HFF-Myc (cell line): ENCODE data around the gene NCOA3.
A peak's percentile ranks its signal among the peaks of the same experiment; 100 is the strongest.

Experiments used
- DNase-seq: peaks from one replicate; pipeline ENCODE4 v3.0.0-alpha.2; 2011; ENCODE audit warnings: low read depth; ENCODE audit errors: extremely low read depth
- H3K4me3 ChIP-seq: replicated peaks from 2 replicates; pipeline ENCODE4 v1.5.1; 2011; ENCODE audit warnings: low read depth, mild to moderate bottlenecking, control low read depth, low read length
- TF ChIP-seq, protein P1 (sequence below): IDR thresholded peaks from 2 replicates; pipeline ENCODE4 v1.5.1; 2012; ENCODE audit warnings: mild to moderate bottlenecking, low read depth, low read length, control low read depth; ENCODE audit errors: missing control alignments

NCOA3 gene

DNA sequence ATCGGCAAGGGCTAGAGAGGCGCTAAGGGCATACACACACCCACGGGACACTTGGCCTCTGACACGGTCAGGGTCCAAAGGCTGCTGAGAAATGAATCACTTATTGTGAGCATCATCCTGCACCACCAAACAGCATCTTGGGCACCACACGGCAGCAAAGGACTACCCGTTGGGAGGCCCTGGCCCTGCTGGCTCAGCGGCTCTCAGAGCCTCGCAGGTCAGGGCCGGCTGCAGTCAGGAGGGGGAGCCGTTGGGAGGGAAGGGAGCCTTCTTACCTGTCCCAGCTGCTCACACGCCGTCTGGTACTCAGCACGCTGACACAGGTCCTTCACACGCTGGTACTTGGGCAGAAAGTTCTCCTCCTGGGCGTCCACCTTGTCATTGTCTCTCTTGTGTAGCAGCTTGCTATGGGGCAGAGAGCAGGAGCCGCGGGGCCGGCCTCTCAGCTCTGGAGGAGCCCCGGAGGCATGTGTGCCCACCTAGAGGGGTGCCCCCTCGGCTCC lies 174.6 kb downstream of the NCOA3 start:
- no peak for DNase-seq
- TF ChIP-seq, protein P1, sequence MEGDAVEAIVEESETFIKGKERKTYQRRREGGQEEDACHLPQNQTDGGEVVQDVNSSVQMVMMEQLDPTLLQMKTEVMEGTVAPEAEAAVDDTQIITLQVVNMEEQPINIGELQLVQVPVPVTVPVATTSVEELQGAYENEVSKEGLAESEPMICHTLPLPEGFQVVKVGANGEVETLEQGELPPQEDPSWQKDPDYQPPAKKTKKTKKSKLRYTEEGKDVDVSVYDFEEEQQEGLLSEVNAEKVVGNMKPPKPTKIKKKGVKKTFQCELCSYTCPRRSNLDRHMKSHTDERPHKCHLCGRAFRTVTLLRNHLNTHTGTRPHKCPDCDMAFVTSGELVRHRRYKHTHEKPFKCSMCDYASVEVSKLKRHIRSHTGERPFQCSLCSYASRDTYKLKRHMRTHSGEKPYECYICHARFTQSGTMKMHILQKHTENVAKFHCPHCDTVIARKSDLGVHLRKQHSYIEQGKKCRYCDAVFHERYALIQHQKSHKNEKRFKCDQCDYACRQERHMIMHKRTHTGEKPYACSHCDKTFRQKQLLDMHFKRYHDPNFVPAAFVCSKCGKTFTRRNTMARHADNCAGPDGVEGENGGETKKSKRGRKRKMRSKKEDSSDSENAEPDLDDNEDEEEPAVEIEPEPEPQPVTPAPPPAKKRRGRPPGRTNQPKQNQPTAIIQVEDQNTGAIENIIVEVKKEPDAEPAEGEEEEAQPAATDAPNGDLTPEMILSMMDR: no peak
- H3K4me3 ChIP-seq: no peak overlapping the region

DNA sequence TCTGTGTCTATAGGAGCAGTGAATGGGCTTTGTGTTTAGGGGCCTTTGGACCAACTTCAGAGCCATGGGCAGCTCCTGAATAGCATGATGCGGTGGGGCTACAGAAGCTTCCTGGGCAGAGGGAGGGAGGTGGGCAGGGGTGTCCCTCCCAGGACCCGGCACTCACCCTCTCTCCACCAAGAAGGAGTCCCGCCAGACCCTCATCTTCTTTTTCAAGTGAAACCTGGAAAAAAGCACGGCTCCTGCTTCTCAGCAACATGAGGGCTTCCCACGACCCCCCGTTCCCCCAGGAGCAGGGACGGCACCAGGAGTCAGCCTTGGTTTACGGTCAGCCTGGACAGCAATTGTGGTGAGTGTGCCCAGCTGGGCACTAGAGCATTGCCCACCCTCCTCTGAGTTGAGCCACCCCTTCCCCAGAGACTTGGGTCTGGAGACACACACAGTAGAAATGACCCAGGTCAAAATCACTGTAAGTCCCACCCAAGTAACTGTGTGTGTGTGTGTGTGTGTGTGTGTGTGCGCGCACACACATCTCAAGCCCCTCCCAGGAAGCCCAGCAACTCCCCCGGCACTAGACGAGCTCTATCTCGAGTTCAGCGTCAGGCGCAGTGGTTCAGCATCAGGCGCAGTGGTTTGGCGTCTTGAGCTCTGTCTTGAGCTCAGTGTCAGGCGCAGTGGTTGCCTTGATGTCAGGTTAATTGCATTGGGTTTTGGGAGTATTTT lies 175.4 kb downstream of the NCOA3 start:
- DNase-seq: no peak
- H3K4me3 ChIP-seq: no peak overlapping the region
- TF ChIP-seq, protein P1: no peak

DNA sequence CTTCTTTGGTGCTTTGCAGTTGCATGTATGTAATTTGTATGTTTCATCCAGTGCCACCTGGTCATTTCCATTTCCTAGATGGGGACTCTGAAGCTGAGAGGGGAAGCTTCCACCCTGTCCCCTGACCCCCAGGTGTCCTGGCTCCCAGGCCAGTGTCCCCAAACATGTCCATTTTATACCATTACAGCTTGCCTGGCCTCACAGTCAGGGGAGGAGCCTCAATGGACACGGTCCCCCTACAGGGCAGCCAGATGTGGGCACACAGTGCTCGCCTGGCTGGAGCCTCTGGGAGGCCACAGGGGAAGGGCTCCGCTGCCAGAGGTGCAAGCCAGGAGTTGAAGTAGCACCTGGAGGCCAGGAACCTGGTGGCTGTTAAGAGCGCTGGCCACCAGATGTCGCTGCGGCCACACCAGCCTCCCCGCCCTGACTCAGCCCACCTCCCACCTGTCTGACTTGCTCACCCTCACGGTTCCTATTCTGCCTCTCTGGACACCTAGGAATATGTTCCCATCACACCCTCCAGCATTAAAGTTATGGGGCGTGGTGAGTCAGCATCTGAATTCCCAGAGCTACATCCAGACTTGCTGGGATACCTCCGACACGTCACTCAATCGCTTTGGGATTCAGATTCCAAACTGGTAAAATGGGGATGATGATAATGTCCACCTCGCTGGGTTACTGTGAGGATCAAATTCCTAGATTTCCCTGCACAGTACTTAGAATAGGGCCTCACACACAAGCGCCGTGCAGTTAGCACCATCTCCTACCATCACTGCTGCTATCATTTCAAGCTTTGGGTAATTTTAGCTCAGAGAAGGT lies 176.2 kb downstream of the NCOA3 start:
- DNase-seq: no peak
- TF ChIP-seq, protein P1: peak; percentile 76
- H3K4me3 ChIP-seq: no peak overlapping the region

DNA sequence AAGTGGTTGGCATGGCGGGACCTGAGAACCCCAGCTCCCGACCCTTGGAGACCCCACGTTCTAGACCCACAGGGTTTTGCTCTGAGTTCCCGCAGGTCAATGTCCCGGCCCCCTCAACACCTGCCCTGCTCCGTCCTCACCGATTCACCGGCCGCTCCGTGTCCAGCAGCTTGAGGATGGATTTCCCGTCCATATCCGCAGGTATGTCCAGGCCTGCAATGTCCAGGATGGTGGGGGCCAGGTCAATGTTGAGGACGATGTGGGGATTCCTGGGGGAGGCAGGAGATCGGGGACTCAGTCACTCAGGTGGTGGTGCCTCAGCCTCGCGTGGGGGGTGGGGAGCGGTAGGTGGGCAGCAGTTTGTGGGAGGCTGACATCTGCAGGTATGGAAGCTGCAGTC lies 176.8 kb downstream of the NCOA3 start:
- H3K4me3 ChIP-seq: no peak overlapping the region
- TF ChIP-seq, protein P1: no peak
- DNase-seq: no peak

DNA sequence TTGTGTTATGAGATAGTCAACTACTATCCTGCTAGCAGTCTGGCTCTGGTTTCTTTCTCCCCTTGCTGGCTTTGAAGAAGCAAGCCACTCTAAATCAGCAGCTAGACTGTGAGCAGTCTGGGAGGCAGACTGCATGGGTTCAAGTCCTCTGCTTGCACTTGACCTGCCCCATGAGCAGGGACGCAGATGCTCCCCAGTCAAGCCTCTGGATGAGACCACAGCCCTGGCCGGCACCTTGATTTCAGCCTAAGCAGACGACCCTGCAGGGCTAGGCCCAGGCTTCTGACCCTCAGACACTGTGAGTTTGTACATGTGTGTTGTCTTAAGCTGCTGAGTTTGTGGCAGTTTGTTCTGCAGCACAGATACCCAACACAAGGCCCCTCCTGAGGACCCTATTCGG lies 177.8 kb downstream of the NCOA3 start:
- TF ChIP-seq, protein P1: no peak
- no peak for DNase-seq
- no peak overlapping the region for H3K4me3 ChIP-seq

DNA sequence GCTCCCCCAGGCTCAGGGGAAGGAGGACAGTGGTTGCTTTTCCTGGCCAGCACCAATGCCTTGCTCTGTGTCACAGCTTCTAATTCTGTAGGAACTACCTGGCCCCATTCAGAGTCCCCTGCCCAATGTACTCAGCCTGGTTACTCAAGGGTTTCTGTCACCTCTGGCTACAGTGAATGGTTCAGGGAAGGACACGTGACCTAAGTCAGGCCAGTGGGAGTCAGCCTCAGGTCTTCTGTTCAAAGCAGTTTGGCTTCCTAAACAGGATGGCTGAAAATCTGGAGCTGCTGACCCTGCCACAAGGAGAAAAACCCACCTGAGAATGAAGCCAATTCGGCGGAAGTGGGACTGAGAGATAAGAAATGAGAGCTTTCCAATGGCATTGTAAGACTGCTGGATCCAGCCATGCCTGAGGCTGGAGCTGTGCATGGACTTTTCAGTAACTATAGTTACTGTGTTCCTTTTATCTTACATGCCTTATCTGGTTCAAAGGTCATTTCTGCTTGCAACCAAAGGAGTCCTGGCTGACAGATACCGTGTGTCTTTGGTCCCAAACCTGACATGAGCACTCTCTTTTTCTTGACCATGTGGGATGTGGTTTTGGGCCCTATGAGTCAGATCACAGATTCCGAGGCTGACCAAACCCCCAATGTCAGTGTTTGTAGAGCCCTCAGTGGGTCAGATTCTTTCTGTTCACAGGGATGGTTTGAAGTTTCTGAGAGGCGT lies 179.3 kb downstream of the NCOA3 start:
- TF ChIP-seq, protein P1: no peak
- no peak for DNase-seq
- H3K4me3 ChIP-seq: no peak overlapping the region
